ENCODE results near the gene CAPZB.

Gene CAPZB

GRCh38 chr1:19496527-19496874 lies 11.2 kb upstream of the CAPZB start:
- no peak for DNase-seq

DNA sequence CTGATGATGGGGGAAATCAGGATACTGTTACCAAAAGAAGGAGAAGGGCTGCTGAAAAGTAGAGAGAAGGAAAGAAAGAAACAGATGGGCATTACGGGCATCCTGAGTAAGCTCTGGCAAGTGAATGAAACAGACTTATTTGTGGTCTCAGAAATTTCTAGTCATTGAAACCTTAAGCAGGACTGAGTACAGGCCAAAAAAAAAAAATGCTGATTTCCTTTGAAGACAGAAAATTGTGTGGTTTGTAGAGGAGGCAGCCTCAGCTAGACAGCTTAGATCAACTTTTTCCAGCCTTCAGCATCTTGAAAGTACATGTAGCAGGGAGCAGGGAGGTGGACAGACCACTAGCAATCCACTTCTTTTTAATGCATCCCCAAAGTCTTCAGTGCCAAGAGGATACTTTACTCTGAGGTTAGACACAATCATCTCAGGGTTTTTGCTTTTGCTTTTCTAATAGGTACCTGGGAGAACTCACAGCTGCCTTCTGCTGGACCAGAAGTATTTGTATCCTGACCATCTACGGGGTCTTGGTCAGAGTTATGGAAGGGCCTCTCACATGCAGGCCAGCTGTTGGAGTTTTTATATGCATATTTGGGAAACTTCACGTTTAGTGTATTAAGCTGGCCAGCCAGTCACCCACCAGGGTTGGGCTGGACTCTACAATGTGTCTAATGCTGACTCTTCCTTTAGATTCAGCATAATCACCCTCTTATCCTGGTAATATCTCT lies 10.6 kb upstream of the CAPZB start:
- DNase-seq: no peak

DNA sequence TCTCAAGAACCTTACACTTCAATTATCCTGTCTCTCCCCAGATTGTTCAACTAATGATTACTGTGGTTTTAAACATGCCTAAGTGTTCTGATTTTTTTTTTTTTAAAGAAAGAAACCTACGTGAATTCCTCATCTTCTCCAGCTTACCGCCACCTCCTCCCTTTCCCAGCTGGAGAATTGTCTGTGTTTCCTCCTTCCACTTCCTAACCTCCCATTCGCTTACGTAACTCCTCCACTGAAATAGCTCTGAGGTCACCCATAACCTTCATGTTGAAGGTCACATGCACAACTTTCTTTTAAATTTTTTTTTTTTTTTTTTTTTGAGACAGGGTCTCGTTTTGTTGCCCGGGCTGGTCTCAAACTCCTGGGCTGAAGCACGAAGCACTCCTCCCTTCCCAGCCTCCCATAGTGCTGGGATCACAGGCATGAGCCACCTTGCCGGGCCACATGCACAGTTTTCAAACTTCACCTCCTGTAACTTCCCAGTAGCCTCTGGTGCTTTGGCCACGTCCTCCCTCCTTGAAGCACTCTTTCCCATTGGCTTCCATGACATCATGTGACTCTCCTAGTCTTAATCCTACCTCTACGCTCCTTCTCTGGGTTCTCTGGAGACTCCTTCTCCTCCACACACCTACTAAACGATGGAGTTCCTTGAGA lies 9.8 kb upstream of the CAPZB start:
- DNase-seq: no peak

DNA sequence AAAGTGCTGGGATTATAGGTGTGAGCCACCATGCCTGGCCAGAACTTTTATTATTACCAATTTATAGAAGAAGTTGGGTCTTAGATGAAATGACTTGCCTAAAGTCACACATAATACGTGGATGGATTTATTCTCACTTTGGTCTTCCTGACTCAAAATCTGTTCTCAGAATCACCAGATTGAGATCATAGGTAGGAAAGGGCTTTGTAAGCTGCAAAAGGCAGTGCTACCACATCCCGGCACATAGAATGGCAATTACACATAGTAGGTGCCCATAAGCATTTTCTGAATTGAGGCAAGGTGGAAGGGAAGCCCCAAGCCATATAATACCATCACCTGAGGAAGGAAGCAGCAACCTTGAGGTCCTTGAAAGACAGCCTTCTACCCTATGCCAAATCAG lies 8.2 kb upstream of the CAPZB start:
- DNase-seq: no peak

DNA sequence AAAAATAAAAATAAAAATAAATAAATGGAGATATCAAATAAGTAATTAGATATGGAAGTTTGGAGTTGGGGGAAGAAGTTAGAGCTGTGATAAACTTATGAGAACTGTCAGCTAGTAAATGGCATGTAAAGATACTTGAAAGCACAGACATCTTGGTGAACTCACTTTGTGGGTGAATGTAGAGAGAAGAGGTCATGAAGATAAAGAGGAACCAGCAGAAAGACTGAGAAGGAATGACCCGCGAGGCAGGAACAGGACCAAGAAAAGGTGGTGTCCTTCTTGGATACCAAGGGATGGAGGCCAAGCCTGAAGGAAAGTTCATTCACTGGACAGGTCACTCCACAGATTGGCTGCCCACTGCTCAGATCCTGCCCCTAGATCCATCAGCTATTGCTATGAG lies 4.7 kb upstream of the CAPZB start:
- no peak for DNase-seq

DNA sequence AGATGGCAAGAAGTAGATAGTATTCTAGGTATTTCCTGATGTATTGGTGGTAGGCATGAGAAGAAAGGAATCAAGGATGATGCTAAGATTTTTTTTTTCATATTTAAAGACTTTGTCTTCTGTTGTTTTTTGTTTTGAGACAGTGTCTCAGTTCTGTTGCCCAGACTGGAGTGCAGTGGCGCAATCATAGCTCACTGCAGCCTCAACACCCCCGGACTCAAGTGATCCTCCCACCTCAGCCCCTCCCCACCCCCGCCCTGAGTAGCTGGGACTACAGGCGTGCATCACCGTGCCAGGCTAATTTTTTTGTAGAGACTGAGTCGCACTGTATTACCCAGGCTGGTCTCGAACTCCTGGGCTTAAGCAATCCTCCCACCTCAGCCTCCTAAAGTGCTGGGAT lies 2.8 kb upstream of the CAPZB start:
- DNase-seq: no peak

GRCh38 chr1:19484798-19485361 lies 459 bp downstream of the CAPZB start:
- DNase-seq: no peak

GRCh38 chr1:19484338-19484797 lies 971 bp downstream of the CAPZB start:
- DNase-seq: no peak

DNA sequence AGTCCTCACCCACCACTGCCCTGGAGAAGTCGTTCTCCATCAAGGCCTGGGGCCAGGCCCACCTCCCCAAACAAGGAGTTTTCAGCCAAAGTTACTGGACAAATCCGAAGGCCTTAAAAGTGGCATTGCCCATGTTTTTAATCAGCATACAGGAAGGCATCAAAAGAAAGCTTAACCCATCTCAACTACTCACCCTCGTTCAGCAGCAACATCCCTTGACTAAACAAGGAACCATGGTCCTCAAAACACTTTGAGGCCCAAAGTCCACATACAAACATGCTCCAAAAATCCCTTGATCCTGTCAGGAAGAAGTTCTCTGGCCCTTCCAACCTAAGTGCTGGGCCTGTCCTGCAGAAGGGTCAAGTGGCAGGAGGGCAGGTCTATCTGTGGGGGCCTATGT lies 1.6 kb downstream of the CAPZB start:
- no peak for DNase-seq

DNA sequence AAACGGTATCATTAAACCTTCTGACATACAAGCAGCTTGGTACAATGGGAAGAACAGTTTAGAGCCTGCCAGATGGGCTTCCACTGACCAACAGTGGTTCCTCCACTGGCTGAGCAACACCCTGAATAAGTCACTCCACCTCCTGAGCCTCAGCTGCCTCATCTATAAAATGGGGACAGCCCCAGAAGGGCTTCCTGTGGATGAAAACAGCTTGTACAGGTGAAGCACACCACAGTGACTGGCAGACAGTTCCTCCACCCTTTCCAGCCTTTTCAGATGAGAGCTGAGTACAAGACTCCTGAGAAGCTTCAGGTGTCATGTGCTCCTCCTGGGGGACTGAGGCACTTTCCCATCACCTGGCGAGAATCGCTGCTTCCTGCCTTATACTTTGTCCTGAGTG lies 2.1 kb downstream of the CAPZB start:
- no peak for DNase-seq

DNA sequence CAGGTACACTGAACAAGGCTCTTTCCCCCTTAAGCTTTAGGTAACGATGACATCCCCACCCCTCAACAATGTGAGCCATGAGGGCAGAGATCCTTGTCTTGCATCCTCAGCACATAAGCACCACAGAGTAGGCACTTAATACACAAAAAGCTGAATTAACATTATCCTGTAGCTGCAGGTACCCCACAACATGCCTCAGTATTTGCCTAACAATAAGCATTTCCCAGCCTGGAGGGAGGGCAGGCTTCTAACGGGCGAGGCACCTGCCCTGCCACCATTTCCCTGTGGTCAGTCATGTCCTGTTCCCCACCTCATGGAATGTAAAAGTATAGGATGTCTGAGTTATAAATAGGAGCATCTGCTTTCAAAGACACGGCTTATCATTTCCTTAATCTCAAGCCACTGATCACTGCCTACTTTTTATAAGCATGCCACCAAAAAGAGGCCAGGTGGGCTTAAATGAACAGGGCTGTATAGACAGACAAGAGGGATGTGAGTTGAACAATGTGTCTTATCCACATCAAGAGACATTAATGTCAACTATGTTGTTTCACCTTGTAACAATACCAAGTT lies 3.4 kb downstream of the CAPZB start:
- DNase-seq: no peak

GRCh38 chr1:19480282-19480681 lies 5.1 kb downstream of the CAPZB start:
- DNase-seq: no peak

- DNase-seq: no peak
These were observed 5.8 kb downstream of the CAPZB start for GRCh38 chr1:19479351-19480120.

DNA sequence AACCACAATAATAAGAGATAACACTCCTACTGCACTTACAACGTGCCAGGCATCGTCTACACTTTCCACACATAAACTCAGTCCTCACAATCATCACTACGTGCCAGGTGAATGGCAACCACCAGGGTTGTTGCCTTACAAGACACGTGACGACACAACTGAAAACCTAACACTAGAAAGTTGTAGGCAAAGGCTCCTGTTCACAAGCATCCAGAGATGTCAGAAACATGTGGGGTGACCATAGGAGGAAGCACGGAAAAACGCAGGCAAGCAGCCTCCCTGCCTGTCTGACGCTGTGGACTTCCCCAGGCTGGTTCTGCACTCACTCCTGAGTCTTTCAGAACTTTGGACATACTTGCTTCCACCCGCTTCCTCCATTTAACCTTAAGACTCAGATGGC lies 7.0 kb downstream of the CAPZB start:
- DNase-seq: peak; percentile 23

DNA sequence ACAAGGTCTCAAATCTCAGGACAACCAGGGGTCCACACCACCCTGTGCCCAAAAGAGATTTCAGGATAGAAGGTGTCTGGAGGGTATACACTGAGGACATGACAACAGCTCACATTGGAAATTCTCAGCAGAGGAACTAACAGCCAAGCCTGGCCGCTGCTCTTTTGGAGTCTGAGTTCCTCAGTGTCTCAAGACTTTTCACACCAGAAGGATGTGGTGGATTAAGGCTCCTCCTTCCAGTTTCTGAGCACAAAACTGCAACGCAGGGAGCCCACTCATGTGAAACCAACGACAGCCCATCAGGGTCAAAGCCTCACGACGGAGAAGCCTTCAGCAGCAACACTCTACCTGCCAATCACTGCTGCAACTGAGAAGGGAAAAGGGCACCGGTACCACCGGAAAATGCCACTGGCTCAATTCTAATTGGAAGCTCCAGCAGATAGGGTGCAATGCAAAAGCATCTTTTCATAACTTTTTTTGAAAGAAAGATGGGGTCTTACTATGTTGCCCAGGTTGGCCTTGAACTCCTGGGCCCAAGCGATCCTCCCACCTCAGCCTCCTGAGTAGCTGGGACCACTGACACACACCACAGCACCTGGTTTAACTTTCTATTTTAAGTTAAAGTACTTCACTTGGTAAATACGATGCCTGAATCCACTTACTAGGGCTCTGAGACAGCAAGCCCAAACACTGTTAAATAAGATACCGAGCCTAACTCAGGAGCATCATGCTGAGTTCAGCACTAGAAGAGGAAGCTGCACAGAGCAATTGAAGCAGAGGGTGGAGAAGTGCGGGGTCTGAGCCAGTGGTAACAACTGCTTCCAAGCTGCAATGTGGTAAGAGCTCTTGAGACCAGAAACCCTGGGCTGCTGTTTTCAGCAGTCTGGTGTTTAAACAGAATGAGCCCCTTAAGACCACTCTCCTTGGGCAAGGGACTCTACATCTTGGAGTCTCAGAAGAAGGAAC lies 7.8 kb downstream of the CAPZB start:
- DNase-seq: peak; percentile 48

DNA sequence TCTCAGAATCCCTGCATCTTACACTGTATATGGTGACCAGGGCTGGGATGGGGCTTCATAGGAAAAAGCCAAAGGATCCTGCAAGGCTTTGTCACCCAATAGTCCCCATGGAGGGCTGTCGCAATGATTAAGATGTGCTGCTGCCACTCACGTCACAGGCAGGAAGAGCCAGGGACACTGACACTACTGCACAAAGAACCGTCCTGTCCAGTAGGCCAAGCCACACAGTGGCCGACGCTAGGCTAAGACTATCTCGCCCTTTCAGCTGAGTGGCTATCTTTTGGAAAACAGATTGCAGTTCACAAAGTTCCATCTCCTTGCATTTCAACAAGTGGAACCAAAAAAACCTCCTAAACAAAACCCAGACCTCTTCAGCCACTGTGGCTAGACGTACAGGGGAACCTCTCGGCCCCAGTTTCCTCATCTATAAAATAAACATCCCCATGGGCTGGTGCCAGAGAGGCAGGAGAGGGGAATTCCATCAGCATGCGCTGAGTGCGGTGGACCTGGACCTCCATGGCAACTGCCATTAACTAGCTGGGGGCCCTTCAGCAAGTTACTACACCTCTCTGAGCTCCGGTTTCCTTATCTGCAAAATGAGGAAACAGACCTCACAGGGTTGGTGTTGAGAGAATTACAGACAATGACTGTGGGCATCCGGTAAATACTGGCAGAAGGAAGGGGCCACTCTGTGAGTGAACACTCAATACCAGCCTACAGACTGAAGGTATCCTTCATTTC lies 8.7 kb downstream of the CAPZB start:
- peak; percentile 70 for DNase-seq

DNA sequence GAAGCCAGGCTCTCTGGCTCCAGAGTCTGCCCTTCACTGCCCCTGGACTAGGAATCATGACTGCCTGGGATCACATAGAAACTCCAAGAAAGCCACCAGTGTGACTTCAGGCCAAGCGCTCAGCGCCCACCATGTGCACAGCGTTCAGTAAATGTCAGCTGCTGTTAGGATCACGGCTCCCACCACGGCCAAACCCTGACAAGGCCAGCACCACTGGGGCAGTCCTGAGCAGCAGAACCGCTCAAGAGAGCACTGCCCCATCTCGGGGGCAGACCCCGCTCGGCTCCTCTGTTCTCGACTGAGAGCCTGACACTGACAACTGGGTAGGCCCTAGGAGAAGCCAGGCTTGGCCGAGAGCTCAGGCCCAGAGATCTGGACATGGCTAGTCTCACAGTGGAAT lies 10.0 kb downstream of the CAPZB start:
- DNase-seq: no peak

- DNase-seq: no peak
These were observed 13.2 kb downstream of the CAPZB start for GRCh38 chr1:19472174-19472573.

DNA sequence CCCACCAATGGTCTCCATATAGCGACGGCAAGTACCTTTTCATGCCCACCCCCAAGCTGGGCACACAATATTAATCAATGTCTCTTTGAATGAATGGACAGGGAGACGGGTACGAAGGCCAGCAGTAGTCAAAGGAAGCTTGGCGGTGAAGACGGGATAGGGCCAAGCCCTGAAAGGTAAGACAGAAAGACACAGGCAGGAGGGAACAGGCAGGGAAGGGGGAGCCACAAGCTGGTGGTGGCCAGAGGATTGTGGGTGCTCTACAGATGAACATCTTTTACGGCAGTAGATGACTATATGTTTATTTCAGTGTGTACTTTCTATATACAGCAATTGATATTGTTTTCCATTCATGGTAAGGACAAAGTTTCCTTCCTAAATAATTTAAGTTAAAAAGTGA lies 16.3 kb downstream of the CAPZB start:
- DNase-seq: no peak

DNA sequence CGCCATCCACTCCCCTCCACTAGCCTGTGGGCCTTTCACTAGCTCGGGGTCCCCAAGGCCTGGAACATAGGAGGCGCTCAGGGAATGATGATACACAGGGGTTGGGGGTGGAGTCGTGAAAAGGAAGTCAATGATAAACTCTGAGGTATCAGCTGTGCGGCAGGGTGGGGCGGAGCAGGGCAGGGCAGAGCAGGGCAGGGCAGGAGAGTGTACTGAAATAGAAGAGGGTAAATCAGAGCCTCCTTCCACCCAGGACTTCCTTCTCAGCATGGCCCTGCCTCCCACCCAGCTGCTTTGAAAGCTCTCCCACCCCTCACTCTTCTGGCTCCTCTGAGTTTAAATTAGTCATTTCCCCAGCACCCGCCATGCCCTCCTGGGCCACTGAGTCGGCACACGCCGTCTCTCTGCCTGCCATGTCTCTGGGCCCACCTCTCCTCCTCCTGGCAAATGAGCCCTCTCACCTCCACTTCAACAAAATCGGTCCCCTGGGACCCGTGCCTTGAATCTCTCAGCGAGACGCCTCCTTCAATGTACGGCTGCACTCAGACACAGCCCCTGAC lies 16.9 kb downstream of the CAPZB start:
- peak; percentile 74 for DNase-seq

Measured in CD4-positive, alpha-beta T cell treated with Interferon gamma for 1 hour (primary cell).